Activated CD4-positive, alpha-beta T cell treated with anti-CD3 and anti-CD28 coated beads for 48 hours (primary cell): ENCODE results near the gene SCAI.
A peak's percentile ranks its signal among the peaks of the same experiment; 100 is the strongest.
"Not testable (repeated sequence)": the region's sequence is repeated elsewhere in the genome, so short reads cannot be mapped to it uniquely, and the experiment has no call there.

ENCODE experiments used
- DNase-seq: peaks from one replicate; pipeline ENCODE4 v3.0.0-alpha.2; 2020

The SCAI gene

DNA sequence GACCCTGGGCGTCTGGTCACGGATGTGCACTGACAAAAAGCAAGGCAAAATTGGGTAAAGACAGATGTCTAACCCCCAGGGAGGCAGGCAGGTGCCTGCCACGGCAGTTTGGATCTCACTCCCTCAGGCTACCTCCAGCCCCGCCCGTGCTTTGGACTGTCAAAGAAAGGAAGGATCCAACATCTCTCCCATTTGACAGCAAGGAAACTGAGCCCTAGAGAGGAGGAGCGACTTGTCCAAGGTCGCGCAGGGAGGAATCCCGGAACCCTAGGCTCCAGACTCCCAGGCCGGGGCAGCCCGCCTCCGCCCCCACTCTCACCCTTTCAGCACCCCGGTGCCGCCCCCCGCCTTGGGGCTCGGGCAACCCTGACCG is 202.8 kb downstream of the SCAI start:
- DNase-seq = no peak

DNA sequence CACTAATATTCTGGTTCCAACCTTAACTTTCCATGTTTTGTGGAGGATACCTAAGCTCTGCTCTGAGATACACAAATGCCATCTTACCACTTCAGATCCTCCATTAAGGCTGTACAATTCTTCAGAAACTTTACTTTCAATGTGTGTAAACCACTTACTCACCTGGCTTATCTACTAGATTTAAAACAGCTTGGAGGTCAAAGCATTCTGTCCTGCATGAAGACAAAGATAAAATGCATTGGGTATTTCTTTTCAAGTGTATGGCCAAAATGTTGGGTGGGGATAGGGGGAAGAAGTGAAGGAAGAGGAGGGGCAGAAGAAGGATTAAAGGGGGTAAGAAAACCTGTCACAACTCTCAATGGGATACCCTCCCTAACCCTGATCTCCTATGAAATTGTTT is 203.4 kb downstream of the SCAI start:
- DNase-seq = no peak

GRCh38 chr9:124934290-124934689 is 209.0 kb downstream of the SCAI start:
- no peak for DNase-seq

DNA sequence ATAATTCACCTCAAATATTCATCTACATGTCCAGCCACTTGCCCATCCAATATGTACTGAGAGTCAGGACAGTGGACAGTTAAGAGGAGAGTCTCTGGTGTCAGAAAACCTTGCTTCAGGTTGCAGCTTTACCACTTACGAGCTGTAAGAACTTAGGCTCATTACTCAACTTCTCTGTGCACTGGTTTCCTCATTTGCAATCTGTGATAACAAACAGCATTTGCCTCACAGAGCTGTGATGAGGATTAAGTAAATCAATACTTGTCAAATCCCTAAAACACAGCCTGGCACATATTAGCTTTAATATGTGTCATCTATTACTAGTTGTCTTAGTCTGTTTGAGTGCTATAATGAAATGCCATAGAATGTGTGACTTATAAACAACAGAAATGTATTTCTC is 211.0 kb downstream of the SCAI start:
- no peak for DNase-seq

DNA sequence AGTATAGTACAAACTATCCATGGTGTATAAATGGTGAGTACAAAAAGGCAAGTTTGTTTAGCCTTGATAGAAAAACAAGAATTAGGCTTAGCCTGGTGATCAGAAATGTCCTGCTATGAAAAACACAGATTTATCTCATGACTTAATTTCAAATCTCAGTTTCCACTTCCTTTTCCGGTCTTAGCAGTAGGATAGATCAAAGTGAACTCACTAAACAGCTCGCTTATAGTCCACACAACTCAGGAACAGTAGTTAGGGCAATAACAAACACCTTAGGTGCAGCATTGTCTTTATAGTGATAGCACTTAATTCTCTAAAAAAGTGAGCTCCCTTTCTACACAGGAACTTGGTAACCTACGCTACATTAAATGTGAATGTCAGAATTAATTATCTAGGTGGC is 213.9 kb downstream of the SCAI start:
- DNase-seq = no peak

DNA sequence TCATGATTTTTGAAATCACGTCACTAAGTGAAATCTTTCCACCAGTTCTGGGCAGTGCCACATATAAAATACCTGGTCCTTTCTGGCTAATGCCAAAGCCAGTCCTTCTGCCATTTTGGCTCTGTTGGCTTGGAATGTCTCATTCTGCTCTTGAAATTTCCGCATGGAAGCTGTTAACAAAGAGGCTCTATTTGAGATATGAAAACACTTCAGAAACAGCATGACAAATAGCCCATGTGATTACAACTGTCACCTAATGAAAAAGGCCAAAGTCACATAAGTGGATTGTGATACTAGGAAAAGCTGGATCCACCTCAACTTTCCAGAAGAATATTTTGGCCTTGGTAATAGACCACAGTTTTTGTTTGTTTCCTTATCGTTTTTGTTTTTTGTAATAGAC is 215.2 kb downstream of the SCAI start:
- DNase-seq = no peak

DNA sequence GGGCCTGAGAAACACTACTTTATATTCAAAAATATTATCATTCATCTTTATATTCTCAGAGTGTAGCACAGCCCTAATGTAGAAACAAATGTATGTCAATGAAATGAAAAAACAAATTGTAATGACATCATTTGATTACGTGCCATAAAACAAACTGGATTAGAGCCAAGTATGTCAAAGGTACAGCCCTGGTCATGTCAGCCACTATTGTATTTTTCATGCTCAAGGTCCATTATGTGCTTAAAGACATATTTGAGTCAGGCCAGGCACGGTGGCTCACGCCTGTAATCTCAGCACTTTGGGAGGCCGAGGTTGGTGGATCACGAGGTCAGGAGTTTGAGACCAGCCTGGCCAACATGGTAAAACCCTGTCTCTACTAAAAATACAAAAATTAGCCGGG is 222.9 kb downstream of the SCAI start:
- DNase-seq = not testable (repeated sequence)

DNA sequence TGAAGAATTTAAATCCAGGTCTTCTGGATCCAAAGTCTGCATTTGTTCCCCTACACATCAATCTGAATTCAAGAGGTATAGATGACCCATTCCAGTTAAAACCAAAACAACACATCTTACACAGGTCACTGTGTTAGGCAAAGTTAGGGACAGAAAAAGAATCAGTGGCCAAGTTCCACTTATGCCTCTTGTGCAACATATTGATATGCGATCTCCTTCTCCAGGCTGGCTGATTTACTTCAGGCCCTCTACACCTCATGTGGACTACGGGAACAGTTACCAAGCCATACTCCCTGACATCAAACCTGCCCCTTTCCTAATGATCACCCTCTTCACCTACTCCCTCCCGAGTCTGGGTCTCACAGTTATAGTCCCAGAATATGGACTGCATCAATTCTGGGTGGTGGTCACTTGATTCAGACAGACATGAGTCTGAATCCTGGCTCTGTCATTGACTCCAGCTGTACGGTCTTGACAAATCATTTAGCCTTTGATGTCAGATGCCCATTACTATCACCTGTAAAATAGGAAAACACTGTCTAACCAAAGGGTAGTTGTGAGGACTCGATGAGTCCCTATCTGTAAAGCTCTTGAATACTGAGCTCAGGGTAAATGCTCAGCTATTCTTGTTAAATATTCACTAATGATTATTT is 228.4 kb downstream of the SCAI start:
- no peak for DNase-seq

- no peak for DNase-seq
Observed at GRCh38 chr9:124913378-124913777, 229.9 kb downstream of the SCAI start.

DNA sequence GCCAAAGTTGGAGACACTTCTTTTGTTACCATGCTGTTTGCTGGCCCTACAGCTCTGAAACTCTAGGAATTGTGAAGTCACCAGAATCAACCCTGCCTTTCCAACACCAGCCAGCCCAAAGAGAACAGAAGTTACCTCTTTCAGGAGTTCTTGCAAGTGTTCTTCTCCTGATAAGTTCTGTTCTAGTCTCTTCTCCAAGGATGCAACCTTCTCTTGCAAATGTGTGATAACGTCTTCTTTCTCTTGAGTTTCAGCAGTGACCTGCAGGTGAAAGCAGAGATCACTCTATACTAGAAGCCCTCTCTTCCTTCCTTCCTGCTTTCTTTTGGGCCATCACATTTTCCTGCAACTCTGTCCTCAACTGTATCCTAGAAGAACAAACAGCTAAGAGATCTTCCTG is 231.6 kb downstream of the SCAI start:
- DNase-seq = no peak

DNA sequence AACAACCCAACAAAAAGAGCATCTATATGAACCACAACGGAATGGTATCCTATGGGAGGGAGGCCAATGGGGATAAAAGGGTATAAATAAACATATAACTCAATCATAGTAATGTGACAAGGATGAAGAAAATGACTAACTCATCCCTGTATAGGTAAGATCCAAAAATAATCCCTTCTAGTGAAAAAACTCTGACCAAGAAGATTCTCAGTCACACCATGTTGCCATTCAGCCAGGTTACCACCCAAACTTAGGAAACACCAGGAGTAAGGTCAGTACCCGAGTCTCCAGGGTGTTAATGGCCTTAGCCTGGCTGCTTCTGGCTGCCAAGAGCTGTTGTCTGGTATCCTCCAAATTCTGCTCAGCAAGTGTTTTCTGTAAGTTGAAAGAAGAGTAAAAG is 235.2 kb downstream of the SCAI start:
- DNase-seq = no peak

GRCh38 chr9:124906966-124907365 is 236.4 kb downstream of the SCAI start:
- no peak for DNase-seq

DNA sequence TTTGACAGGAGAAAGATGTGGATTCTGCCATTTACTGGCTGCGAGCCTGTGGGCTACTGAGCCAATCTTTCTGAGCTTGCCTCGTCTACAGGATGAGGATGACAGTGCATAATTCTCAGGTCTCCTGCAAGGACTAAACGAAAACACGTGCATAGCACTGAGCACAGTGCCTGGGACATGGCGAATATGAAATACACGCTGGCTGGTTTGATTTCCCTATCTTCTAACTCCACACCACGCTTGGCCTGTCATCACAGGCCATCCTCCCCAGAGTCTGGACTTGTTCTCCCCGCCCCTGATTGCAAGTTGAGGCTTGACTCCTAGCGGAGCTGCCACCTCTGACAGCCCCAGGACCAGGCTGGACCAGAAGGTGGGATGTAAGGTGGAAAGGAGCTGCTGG is 243.5 kb downstream of the SCAI start:
- no peak for DNase-seq

DNA sequence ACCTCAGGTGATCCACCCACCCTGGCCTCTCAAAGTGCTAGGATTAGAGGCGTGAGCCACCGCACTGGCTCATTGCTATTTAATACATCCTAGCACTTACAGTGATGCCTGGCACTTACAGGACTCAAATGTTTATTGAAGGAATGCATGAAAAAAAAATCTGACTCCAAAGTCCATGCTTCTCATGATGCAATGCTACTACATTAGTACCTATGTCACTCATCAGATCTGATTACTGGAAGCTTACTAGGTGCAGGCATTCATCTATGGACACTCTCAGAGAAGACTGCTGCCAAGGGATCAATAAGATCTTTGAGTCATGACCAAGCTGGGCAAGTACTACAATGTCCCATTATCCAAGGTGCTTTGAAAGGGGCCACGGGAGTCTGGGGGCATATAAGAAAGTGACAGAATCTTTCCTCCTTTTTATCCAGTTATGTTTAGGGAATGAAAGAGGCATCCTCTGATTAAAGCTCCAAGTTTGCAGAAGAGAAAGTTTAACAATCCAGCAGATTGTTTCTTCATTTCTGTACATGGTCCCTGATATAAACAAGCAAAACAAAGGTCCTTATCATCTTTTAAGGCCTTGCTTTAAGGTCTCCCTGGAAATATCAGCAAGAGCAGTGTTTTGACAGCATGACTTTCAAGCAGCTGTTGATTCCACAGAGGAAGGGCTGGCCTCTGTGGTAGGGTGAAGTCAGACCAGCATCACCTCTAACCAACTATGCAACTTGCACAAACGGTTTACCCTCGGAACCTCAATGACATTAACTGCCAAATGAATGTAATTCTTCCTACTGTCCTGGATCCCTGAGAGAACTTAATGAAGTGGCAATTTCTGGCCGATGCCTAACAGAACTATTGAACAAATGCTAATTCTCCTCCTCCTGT is 245.5 kb downstream of the SCAI start:
- DNase-seq = no peak

DNA sequence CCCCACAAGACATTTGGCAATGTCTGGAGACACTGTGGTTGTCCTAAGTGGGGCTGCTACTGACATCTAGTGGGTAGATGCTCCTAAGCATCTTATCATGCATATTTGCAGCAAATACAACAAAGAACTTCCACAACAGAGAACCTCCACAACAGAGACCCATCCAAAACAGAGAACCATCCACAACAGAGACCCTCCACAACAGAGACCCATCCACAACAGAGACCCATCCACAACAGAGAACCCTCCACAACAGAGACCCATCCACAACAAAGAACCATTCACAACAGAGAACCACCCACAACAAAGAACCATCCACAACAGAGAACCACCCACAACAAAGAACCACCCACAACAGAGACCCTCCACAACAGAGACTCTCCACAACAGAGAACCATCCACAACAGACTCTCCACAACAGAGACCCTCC is 248.6 kb downstream of the SCAI start:
- peak; percentile 17 for DNase-seq

GRCh38 chr9:124894035-124894740 is 249.1 kb downstream of the SCAI start:
- DNase-seq = no peak
